ENCODE data around the gene USF2.
"Not testable (repeated sequence)": the region's sequence is repeated elsewhere in the genome, so short reads cannot be mapped to it uniquely, and the experiment has no call there.

Gene USF2

DNA sequence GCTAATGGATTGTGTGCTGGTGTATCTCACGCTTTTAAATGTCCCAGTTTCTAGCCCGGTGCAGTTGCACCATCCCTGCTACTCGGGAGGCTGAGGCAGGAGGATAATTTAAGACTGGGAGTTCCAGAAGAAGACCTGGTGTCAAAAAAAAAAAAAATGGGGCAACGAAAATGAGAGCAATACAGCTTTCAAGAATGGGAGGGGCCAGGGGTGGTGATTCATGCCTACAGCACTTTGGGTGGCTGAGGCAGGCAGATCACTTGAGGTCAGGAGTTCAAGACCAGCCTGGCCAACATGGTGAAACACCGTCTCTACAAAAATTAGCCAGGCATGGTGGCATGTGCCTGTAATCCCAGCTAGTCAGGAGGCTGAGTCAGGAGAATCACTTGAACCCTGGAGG lies 17.3 kb downstream of the USF2 start:
- not testable (repeated sequence) for DNase-seq

DNA sequence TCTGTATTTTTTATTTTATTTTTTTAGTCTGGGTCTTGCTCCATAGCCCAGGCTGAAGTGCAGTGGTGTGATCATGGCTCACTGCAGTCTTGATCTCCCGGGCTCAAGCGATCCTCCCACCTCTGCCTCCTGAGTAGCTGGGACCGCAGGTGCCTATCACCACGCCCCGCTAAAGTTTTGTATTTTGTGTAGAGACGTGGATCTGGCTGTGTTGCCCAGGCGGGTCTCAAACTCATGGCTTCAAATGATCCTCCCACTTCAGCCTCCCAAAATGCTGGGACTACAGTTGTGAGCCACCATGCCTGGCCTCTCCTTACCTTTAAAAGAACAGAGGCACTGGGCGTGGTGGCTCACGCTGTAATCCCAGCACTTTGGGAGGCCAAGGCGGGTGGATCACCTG lies 19.0 kb downstream of the USF2 start:
- no peak for DNase-seq

DNA sequence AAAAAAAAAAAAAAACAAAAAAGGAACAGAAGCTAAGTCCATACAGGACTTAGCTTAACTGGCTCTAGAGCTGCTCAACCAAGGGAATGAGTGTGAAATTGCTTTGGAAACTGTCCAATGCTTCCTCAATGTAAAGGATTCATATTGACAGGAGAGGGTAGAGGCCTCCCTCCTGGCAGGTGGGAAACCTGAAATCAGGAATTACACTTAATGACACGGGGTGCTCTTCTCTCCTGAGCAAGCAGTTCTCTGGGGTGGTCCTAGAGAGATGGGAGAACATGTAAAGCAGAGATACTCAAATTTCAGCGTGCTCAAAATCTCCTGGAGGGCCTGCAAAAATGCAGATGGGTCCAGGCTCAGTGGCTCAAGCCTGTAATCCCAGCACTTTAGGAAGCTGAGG lies 19.6 kb downstream of the USF2 start:
- DNase-seq: no peak

DNA sequence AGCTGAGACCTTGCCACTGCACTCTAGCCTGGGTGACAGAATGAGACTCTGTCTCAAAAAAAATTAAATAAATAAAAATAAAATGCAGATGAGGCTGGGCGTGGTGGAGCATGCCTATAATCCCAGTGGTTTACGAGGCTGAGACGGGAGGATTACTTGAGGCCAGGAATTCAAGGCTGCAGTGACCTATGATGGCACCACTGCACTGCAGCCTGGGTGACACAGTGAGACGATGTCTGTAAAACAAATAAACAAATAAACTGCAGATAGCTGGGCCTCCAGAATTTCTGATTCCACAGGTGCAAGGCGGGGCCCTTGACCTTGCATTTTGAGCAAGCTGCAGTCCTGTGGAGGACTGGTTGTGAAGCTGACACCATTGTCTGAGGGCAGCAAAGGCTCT lies 20.1 kb downstream of the USF2 start:
- DNase-seq: no peak

DNA sequence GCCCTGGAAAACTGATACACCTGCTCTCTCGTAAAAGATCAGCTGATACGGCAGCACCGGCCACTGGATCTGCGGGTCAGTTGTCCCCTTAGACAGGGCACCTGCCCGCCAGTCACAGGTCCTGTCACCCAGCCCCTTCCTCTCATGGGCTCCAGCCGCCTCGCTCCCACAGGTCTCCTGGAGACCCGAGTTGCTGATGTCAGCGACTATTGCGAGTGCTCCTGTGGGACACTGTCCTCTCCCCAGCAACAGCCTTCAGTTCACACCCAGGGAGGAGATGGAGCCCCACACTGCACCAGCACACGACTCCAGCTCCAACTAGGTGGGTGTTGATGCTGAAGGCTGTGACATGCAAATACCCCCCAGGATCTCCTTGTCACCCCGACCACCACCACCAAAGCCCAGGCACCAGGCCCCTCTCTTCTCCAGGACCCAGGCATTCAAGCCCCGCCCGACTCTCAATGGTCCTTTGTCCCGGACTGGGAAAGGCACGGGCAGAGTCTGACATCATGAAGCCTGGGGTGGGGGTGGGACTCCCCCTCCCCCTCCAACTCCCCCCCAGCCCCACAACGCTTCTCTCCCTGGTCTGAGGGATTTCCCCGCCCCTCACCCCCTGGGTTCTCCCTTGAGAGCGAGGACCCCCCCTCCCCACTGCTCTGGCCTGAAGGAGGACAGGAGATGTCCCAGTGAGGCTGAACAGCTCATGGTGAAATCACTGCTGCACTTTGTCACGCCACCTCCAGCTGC lies 21.8 kb downstream of the USF2 start:
- no peak for DNase-seq

DNA sequence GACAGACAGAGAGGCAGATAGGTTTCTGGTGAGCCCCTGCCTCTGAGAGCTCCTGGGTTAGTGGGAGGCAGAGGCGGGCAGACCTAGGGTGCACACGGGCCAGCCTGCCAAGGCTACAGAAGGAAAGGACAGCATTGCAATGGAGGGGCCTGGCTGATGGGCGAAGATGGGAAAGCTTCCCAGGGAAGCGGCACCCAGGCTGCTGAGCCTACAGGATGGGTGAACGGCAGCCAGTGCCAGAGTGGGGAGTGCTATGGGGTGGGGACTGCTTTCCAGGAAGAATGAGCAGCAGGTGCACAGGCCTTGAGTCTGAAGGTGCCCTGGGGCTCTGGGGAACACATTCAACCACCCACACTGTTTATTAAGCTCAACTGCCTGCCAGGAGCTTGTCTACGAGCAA lies 22.5 kb downstream of the USF2 start:
- DNase-seq: no peak

DNA sequence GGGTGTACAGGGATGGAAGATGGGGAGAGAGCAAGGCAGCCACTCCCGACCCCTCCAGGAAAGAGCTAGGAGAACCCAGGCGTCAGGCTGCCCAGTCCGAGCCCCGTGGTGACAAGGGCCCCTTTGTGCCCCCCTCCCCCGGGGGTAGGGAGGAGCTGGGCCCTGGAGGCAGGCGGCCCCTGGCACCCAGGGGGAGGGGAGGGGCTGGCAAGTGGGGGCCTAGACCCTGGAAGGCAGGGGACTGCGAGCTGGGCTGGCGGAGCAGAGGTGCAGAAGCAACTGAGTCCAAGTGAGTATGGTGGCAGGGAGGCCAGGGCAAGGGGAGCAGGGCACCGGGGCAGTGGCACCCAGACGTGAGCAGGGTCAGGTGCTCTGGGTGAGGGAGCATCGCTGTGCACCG lies 23.2 kb downstream of the USF2 start, which contains the start of gene MAG:
MAG (plus strand) TSS at position 246 of the 400 bp plus-strand sequence. CDS start 3,248 bp downstream, outside the sequence.
- DNase-seq: no peak

DNA sequence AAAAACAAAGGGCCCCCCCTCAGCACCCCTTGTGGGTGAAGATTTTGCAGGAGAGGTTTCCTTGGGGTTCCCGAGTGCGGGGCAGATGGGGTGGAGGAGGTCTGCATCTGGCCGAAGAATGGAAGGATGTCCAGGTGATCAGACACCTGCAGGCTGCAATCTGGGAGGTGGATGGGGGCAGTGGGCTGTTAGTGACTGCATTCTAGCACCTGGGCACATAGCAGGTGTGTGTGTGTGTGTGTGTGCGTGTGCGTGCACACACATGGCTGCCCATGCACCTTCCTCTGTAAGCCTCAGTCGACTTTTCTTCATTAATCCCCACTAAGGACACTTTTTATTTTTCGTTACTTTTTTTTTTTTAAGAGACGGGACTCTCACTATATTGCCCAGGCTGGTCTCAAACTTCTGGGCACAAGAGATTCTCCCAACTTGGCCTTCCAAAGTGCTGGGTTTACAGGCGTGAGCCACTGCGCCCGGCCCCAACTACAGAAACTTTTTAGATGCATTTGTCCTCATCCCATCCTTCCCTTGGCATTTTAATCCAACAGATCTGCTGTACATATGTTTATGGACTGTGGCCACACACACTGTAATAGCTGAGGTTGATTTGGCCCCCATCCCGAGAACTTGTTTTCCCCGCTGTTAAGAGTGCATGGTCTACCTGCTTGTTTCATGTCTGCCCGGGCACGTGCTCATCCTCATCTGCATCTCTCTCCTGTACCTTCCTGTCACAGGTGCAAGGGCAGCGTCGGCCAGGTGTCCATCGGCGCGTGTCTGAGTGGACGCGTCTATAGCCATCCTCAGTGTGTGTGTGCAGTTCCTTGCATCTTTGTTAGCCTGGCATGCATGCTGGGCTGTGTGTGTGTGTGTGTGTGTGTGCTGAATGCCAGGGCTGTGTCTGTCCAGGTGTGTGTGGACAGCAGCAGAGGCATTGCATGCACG lies 23.9 kb downstream of the USF2 start:
- DNase-seq: no peak

DNA sequence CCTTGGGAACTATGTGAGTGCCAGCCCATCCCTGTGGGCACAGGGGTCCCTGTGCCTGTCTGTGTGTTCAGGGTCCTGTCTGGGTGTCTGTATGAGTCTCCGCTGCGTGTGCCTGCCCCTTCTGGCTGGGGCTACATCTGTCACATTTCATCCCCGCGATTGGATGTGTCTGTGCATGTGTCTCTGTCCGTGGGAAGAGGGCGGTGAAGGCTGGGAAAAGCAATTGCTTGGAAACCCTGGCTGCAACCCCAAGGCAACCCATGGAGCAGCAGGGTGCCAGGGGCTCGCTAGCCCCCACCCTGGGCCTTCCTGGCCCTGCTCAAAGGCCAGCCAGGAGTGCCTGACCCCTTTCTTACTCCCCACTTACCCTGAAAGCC lies 24.6 kb downstream of the USF2 start:
- DNase-seq: no peak

DNA sequence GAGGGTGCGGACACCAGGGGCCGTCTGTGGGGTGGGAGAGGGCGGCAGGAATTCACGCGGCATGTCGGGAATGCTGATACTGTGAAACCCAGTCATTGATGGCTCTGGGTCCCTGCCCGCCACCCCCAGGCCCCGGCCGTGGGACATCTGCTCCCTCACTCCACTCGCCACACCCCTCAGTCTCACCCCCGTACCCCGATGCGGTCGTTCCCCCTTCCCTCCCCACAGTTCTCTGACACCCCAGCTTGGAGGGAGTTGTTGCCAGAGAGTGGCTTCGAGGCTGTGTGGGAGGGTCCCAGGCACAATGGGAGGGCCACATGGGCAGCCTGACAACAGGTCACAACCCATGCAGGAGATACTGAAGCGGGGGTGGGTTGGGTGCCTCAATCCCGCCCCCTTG lies 25.0 kb downstream of the USF2 start:
- no peak for DNase-seq

DNA sequence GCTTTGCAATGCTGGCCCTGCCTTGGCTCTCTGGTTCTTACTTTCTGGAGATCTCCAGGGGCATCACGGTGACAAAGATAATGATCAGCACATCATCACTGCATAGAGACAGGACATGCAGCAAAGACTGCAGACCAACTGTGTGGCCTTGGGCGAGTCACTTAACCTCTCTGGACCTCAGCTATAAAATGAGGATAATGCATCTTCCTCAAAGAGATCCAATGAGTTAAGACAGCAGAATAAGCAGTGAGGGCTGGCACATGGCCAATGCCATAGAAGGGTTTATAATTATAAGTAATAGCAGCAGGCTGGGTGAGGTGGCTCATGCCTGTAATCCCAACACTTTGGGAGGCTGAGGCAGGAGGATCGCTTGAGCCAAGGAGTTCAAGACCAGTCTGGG lies 25.6 kb downstream of the USF2 start:
- DNase-seq: no peak

DNA sequence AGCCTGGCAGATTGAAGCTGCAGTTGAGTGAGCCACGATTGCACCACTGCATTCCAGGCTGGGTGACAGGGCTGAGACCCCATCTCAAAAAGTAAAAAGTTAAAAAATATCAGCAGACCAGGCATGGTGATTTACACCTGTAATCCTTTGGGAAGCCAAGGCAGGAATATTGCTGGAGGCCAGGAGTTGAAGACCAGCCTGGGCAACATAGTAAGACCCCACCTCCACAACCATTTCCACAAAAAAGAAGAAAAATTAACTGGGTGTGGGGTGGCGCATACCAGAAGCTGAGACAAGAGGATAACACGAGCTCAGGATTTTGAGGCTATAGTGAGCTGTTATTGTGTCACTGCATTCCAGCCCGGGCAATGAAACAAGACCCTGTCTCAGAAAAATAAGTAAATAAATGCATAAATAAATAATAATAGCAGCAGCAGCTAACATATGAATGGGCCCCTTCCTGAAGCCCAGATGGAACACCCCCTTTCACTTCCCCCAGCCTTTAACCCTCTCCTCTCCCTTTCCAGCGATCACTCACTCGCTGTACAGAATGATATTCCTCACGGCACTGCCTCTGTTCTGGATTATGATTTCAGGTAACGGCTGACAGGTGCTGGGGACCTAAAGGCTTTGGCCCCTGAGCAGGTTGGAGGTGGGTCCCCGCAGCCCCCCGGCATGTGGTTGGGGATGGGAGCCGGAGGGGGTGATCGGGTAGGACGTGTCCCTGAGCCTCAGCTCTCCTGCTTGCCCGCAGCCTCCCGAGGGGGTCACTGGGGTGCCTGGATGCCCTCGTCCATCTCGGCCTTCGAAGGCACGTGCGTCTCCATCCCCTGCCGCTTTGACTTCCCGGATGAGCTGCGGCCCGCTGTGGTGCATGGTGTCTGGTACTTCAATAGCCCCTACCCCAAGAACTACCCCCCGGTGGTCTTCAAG lies 26.4 kb downstream of the USF2 start:
- DNase-seq: no peak

DNA sequence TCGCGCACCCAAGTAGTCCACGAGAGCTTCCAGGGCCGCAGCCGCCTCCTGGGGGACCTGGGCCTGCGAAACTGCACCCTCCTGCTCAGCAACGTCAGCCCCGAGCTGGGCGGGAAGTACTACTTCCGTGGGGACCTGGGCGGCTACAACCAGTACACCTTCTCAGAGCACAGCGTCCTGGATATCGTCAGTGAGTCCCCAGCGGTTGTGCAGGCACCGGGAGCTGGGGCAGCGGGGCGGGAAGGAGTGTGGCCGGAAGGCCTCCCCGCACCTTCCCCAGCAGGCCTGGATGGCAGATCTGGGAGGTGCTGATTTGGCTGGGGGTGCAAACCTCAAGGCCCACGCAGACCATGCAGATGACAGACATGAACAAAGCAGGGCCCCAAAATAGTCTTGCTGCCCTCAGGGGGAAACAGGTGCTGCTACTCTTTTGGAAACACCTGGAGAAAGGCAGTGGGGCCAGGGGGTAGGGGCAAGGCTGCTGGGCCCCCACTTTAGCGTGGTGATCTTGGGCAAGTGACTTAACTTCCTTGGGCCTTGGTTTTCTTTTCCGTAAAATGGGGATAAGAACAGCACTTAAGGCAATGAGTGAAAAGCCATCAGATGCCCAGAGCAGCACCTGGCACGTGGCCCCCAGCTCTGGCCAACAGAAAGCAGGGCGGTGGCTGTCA lies 27.2 kb downstream of the USF2 start:
- DNase-seq: peak in 5 of 6 experiments; percentile 20 to 49 (median 24)

DNA sequence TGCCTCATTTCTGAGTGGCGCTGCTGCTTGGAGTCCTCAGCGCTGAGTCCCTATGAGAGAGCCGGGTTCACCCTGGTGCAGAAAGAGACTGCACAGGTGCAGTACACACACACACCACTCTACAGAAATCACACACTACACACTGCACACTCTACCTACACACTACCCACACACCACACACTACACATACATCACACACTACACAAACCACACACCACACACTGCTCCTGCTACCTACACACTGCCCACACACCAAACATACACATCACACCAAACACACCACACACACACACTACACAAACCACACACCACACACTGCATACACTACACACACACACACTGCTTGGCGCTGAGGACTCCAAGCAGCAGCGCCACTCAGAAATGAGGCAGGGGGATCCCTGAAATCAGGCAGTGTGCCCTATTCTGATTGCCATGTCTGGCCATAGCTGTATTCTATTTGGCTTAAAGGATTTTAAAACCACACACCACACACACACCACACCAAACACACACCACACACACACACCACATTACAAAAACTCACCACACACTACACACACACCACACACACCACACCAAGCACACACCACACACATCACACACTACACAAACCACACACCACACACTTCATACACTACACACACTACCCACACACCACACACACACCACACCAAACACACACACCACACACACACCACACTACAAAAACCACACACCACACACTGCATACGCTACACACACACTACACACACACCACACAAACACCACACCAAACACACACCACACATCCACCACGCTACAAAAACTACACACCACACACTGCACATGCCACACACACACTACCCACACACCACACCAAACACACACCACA lies 28.1 kb downstream of the USF2 start:
- DNase-seq: no peak

DNA sequence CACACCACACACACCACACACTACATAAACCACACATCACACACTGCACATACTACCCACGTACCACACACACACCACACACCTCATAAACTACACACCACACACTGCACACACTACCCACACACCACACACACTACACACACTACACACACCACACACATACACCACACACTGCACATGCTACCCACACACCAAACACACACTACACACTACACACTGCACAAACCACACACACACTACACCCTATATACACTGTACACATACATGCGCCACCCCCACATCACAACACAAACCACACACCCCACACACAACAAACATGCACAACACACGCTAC lies 28.7 kb downstream of the USF2 start:
- DNase-seq: no peak

DNA sequence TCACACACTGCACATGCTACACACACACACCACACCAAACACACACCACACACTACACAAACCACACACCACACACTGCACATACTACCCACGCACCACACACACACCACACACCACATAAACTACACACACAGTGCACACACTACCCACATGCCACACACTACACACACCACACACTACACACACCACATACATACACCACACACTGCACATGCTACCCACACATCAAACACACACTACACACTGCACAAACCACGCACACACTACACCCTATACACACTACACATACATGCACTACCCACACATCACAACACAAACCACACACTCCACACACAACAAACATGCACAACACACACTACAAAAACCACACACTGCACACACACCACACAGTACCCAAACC lies 29.2 kb downstream of the USF2 start:
- DNase-seq: no peak

DNA sequence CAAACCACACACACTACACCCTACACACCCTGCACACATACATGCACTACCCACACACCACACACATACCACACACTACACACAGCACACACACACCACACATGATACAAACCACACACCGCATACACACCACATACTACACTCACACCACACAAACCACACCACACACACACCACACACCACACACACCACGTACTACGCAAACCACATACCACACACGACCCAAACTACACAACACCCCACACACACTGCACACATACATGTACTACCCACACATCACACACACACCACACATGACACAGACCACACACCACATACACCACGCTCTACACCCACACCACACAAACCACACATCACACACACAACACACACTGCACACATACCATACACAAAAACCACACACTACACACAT lies 29.8 kb downstream of the USF2 start:
- no peak for DNase-seq

DNA sequence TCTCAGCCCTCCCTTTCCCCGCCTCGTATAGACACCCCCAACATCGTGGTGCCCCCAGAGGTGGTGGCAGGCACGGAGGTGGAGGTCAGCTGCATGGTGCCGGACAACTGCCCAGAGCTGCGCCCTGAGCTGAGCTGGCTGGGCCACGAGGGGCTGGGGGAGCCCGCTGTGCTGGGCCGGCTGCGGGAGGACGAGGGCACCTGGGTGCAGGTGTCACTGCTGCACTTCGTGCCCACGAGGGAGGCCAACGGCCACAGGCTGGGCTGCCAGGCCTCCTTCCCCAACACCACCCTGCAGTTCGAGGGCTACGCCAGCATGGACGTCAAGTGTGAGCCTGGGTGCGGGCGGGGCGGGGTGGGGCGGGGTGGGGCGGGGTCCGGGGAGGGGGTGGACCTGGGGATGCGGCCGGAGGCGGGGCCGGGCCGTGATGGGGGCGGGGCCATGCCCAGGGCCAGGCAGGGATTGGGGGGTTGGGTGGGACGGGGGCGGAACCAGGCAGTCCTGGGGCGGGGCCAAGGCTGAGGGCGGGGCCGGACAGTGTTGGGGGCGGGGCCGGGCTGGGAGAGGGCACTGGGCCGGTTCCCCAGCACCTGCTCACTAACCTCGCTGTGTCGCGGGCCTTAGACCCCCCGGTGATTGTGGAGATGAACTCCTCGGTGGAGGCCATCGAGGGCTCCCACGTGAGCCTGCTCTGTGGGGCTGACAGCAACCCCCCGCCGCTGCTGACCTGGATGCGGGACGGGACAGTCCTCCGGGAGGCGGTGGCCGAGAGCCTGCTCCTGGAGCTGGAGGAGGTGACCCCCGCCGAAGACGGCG lies 31.0 kb downstream of the USF2 start:
- DNase-seq: peak in 1 of 6 experiments; percentile 8

DNA sequence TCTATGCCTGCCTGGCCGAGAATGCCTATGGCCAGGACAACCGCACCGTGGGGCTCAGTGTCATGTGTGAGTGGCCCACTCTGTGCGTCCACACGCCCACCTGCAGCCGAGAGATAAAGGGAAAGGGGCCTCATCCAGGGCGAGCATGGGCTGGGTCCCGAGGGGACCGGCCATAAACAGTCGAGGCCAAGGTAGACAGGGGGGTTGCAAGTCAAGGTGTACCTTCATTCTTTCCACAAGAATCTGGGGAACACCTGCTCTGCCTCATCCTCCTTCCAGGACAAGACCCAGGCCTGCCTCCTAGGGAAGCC lies 31.5 kb downstream of the USF2 start:
- DNase-seq: no peak

DNA sequence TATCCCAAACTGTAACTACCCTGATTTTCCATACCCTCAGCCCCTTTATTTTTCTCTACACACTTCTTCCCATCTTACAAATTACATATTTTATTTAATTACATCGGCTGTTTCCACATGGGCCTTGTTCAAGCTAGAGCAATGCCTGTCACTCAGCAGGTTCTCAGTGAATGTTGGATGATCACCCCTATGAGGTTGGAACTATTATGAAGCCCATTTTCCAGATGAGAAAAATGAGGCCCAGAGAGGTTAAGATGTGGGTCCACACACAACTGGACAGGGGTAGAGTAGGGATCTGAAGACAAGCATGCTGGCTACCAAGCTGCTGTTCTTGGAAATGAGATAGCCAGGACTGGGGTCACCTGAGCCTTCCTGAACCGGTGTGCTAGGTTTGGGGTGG lies 33.2 kb downstream of the USF2 start:
- no peak for DNase-seq

DNA sequence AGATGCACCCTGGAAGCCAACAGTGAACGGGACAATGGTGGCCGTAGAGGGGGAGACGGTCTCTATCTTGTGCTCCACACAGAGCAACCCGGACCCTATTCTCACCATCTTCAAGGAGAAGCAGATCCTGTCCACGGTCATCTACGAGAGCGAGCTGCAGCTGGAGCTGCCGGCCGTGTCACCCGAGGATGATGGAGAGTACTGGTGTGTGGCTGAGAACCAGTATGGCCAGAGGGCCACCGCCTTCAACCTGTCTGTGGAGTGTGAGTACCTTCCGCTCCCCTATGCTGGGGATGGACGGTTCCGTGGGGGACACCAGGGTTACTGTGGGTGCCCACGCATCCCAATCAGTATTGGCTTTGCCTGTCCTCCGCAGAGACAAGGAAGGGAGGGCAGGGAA lies 33.7 kb downstream of the USF2 start:
- DNase-seq: no peak
